ENCODE data around the gene TMEM178B. TPM values are rescaled to one million over a fixed set of nuclear protein-coding genes. Genes with fewer than 3 reads are reported as not detected.

The TMEM178B gene
- total RNA-seq, 2 experiments from 2014 or later = 0.05 TPM

GRCh38 chr7:141244435-141244834 is 170.6 kb downstream of the TMEM178B start:
- intact Hi-C loops (cut with micrococcal nuclease) = no loop called here
- H3K27me3 Mint-ChIP-seq (ENCODE audit: low read depth) = no peaks in the 10 kb centered on the region
- H3K4me1 Mint-ChIP-seq (ENCODE audit: low read depth) = no peaks in the 10 kb centered on the region
- H3K27ac Mint-ChIP-seq = no peak overlapping the region
- no peaks in the 10 kb centered on the region for H3K36me3 Mint-ChIP-seq (ENCODE audit: low read depth)
- H3K4me3 Mint-ChIP-seq = no peak overlapping the region
- no peak for DNase-seq
- CTCF ChIA-PET = no interaction called here
- H3K9me3 Mint-ChIP-seq = peaks cover 2% of the 10 kb centered on the region

GRCh38 chr7:141246426-141246825 is 172.6 kb downstream of the TMEM178B start:
- no peak overlapping the region for H3K4me3 Mint-ChIP-seq
- CTCF ChIA-PET = no interaction called here
- H3K27ac Mint-ChIP-seq = no peak overlapping the region
- H3K4me1 Mint-ChIP-seq (ENCODE audit: low read depth) = no peaks in the 10 kb centered on the region
- no peaks in the 10 kb centered on the region for H3K36me3 Mint-ChIP-seq (ENCODE audit: low read depth)
- intact Hi-C loops (cut with micrococcal nuclease) = no loop called here
- peaks cover 4% of the 10 kb centered on the region for H3K27me3 Mint-ChIP-seq (ENCODE audit: low read depth)
- DNase-seq = no peak
- H3K9me3 Mint-ChIP-seq = peaks cover 2% of the 10 kb centered on the region

DNA sequence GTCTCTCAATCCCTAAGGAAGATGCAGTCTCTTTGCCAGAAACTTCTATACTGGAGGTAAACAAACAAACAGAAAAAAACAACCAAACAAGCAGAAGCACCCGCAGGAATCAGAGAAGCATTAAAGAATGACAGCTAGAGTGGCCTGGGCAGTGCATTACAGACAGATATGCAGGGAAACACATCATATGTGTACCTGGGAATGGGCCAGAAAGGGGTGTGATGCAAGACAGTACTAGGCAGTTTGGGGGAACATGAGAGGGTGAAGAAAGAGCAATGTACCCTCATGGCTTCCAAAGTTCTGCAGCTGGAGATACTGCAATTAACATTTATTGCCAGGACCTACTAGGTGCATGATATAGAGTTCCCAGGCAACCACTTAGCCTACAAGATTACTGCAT is 177.3 kb downstream of the TMEM178B start:
- intact Hi-C loops (cut with micrococcal nuclease) = no loop called here
- H3K36me3 Mint-ChIP-seq (ENCODE audit: low read depth) = no peaks in the 10 kb centered on the region
- H3K4me3 Mint-ChIP-seq = no peak overlapping the region
- H3K27me3 Mint-ChIP-seq (ENCODE audit: low read depth) = peaks cover 4% of the 10 kb centered on the region
- peaks cover 2% of the 10 kb centered on the region for H3K9me3 Mint-ChIP-seq
- DNase-seq = no peak
- CTCF ChIA-PET = no interaction called here
- H3K27ac Mint-ChIP-seq = no peak overlapping the region
- H3K4me1 Mint-ChIP-seq (ENCODE audit: low read depth) = no peaks in the 10 kb centered on the region

GRCh38 chr7:141251957-141252356 is 178.1 kb downstream of the TMEM178B start:
- no peak overlapping the region for H3K27ac Mint-ChIP-seq

GRCh38 chr7:141257597-141257996 is 183.7 kb downstream of the TMEM178B start:
- CTCF ChIA-PET = no interaction called here
- Mint-ChIP-seq H3K9me3 (peaks cover 14% of the 10 kb centered on the region), H3K36me3 (ENCODE audit: low read depth) (no peaks in the 10 kb centered on the region), H3K27ac (no peak overlapping the region), H3K4me3 (no peak overlapping the region), H3K27me3 (ENCODE audit: low read depth) (no peaks in the 10 kb centered on the region), H3K4me1 (ENCODE audit: low read depth) (no peaks in the 10 kb centered on the region)
- no peak for DNase-seq
- intact Hi-C loops (cut with micrococcal nuclease) = no loop called here

More at GRCh38 chr7:141251957-141252356, 178.1 kb downstream of the TMEM178B start:
- CTCF ChIA-PET = no interaction called here
- H3K27me3 Mint-ChIP-seq (ENCODE audit: low read depth) = peaks cover 4% of the 10 kb centered on the region
- H3K36me3 Mint-ChIP-seq (ENCODE audit: low read depth) = no peaks in the 10 kb centered on the region
- H3K4me1 Mint-ChIP-seq (ENCODE audit: low read depth) = no peaks in the 10 kb centered on the region
- intact Hi-C loops (cut with micrococcal nuclease) = no loop called here
- H3K4me3 Mint-ChIP-seq = no peak overlapping the region
- H3K9me3 Mint-ChIP-seq = peaks cover 2% of the 10 kb centered on the region
- no peak for DNase-seq

DNA sequence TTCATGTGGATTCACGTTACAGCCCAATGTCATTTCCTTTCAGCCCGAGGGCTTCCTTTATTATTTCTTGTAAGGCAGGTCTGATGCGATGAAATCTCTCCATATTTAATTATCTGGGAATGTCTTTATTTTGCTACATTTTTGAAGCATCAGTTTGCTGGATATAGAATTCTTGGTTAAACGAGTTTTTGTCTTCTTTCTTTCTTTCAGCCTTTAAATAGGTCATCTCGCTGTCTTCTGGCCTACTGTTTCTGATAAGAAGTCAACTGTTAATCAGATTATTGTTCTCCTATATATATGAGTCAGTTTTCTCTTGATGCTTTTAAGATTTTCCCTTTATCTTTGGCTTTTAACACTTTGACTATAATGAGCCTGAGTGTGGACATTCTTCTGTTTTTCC is 184.7 kb downstream of the TMEM178B start:
- peaks cover 4% of the 10 kb centered on the region for H3K4me1 Mint-ChIP-seq (ENCODE audit: low read depth)
- peaks cover 5% of the 10 kb centered on the region for H3K27me3 Mint-ChIP-seq (ENCODE audit: low read depth)
- CTCF ChIA-PET = no interaction called here
- intact Hi-C loops (cut with micrococcal nuclease) = no loop called here
- H3K27ac Mint-ChIP-seq = no peak overlapping the region
- no peak for DNase-seq
- no peak overlapping the region for H3K4me3 Mint-ChIP-seq
- H3K9me3 Mint-ChIP-seq = peaks cover 14% of the 10 kb centered on the region
- no peaks in the 10 kb centered on the region for H3K36me3 Mint-ChIP-seq (ENCODE audit: low read depth)

DNA sequence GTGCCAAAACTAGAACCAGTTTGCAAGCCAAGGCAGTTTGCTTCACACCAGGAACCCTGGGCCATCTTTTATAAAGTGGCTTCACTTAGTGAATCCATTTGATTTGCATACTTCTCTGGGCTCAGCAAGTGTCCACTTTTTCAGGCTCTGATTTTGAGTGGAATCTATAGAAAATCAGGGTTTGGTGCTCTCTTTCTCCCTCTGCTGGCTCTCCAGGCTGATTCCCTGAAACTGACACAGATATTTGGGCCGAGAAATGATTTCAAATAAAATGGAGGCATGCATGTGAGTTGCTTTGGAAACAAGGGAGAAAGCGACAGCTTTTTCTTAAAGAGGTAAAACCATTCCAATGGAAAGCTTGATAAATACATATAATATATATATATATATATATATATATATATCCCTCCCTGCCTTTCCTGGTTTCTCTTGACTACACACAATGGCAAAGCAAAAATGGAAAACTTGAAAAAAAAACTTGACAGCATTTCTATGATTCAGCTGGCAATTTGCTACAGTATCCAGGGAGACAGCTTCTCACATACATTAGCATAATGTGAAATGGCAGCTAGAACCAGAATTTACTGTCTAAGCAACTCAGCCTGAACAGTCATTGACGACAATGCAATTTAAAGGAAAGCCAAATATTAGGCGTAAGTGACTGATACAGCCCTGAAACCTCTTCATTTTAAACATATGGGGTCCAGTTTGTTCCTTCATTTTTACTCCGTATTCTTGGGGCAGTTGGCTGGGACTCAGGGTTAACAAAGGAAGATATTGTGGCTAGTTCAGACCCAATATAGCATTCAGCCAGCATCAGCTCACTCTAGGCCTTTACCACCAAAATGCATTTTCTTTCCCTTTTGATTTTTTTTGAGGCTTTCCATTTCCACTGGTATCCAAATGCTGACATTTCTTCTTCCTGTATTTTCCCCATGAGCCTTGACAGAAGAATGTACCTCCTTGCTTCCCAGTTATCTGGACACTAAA is 188.5 kb downstream of the TMEM178B start:
- Mint-ChIP-seq H3K4me1 (ENCODE audit: low read depth) (peaks cover 4% of the 10 kb centered on the region), H3K36me3 (ENCODE audit: low read depth) (no peaks in the 10 kb centered on the region), H3K4me3 (no peak overlapping the region), H3K27me3 (ENCODE audit: low read depth) (peaks cover 5% of the 10 kb centered on the region), H3K9me3 (peaks cover 14% of the 10 kb centered on the region), H3K27ac (no peak overlapping the region)
- DNase-seq = no peak
- intact Hi-C loops (cut with micrococcal nuclease) = no loop called here
- CTCF ChIA-PET = interaction anchor here (0.6 to 0.8 kb wide), 4 partner anchors 13 to 271 kb away, joined by 3 to 7 read pairs (median 3); no protein-coding TSS in a partner anchor

- intact Hi-C loops (cut with micrococcal nuclease) = no loop called here
- H3K4me1 Mint-ChIP-seq (ENCODE audit: low read depth) = peaks cover 4% of the 10 kb centered on the region
- CTCF ChIA-PET = no interaction called here
- no peak overlapping the region for H3K27ac Mint-ChIP-seq
- H3K27me3 Mint-ChIP-seq (ENCODE audit: low read depth) = peaks cover 5% of the 10 kb centered on the region
- H3K9me3 Mint-ChIP-seq = peaks cover 13% of the 10 kb centered on the region
- H3K4me3 Mint-ChIP-seq = no peak overlapping the region
- DNase-seq = peak; percentile 12
- no peaks in the 10 kb centered on the region for H3K36me3 Mint-ChIP-seq (ENCODE audit: low read depth)
These were observed 189.6 kb downstream of the TMEM178B start for GRCh38 chr7:141263508-141263907.

DNA sequence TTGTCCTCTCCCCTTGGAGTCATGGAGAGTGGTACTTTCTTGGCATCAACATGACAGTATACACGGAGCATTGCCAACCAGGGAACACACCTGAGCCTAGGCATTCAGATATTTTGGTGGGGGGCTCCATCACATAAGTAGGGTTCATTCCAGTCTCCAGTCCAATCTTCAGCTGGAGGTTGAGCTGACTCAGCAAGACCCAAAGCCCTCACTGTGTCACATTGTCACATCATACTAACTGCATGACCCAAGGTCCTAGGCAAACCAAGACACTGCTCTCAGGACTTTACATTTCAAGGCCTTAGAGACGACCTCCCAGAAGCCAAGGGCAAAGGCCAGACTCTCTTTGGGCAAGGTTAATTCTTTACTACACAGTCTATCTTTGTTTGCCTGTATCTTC is 190.1 kb downstream of the TMEM178B start:
- H3K27ac Mint-ChIP-seq = no peak overlapping the region
- DNase-seq = no peak
- no peaks in the 10 kb centered on the region for H3K36me3 Mint-ChIP-seq (ENCODE audit: low read depth)
- peaks cover 4% of the 10 kb centered on the region for H3K4me1 Mint-ChIP-seq (ENCODE audit: low read depth)
- CTCF ChIA-PET = no interaction called here
- intact Hi-C loops (cut with micrococcal nuclease) = no loop called here
- peaks cover 5% of the 10 kb centered on the region for H3K27me3 Mint-ChIP-seq (ENCODE audit: low read depth)
- no peak overlapping the region for H3K4me3 Mint-ChIP-seq
- H3K9me3 Mint-ChIP-seq = peaks cover 8% of the 10 kb centered on the region

DNA sequence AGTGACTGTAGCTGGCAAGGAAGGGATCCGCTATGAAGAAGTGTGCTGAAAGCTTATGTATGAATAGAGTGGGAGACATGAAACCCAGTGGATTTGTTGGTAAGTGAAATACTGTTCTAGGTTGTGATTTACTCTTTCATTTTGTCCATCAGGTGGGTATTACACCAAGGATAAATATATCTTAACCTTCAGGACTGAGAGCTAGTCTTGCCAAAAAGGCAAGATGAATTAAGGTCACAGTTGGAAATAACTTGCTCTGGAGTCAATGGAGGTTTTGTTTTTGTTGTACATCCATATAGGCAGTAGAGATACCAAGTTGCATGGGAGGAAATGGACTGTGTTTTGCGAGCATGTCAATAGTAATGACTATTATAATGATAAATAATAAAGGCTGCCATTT is 190.6 kb downstream of the TMEM178B start:
- Mint-ChIP-seq H3K4me3 (no peak overlapping the region), H3K4me1 (ENCODE audit: low read depth) (peaks cover 4% of the 10 kb centered on the region), H3K27ac (no peak overlapping the region), H3K36me3 (ENCODE audit: low read depth) (no peaks in the 10 kb centered on the region), H3K27me3 (ENCODE audit: low read depth) (peaks cover 5% of the 10 kb centered on the region), H3K9me3 (peaks cover 5% of the 10 kb centered on the region)
- intact Hi-C loops (cut with micrococcal nuclease) = no loop called here
- DNase-seq = no peak
- CTCF ChIA-PET = no interaction called here

GRCh38 chr7:141265668-141266067 is 191.8 kb downstream of the TMEM178B start:
- H3K27me3 Mint-ChIP-seq (ENCODE audit: low read depth) = peaks cover 5% of the 10 kb centered on the region
- H3K9me3 Mint-ChIP-seq = no peaks in the 10 kb centered on the region
- intact Hi-C loops (cut with micrococcal nuclease) = no loop called here
- H3K4me3 Mint-ChIP-seq = no peak overlapping the region
- H3K27ac Mint-ChIP-seq = no peak overlapping the region
- CTCF ChIA-PET = no interaction called here
- peaks cover 4% of the 10 kb centered on the region for H3K4me1 Mint-ChIP-seq (ENCODE audit: low read depth)
- DNase-seq = no peak
- H3K36me3 Mint-ChIP-seq (ENCODE audit: low read depth) = no peaks in the 10 kb centered on the region

- H3K27ac Mint-ChIP-seq = no peak overlapping the region
These were observed 194.8 kb downstream of the TMEM178B start for GRCh38 chr7:141268614-141269013.

DNA sequence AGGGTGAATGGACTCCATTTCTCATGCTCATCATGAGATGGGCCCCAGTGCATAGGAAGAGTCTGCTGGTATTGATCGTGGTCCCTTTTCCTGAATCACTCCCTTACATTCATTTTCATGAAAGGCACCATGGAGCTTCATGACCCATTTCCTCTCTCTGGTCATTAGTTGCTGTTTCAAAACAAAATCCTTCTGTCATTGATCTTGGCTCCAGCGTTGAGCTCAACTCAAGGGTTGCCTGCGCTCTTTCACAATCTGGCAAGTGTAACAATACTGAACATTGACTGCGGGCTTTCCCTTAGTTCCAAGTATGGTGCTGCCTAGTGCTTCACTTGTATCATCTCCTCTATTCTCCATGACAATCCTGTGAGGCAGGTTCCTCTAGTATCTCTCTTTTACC is 197.6 kb downstream of the TMEM178B start:
- no peak overlapping the region for H3K4me3 Mint-ChIP-seq
- H3K27ac Mint-ChIP-seq = no peak overlapping the region
- H3K9me3 Mint-ChIP-seq = no peaks in the 10 kb centered on the region
- no peaks in the 10 kb centered on the region for H3K27me3 Mint-ChIP-seq (ENCODE audit: low read depth)
- no peaks in the 10 kb centered on the region for H3K4me1 Mint-ChIP-seq (ENCODE audit: low read depth)
- H3K36me3 Mint-ChIP-seq (ENCODE audit: low read depth) = no peaks in the 10 kb centered on the region
- intact Hi-C loops (cut with micrococcal nuclease) = no loop called here
- DNase-seq = no peak
- CTCF ChIA-PET = interaction anchor here (0.6 kb wide), 1 partner anchor 64 kb away, joined by 3 read pairs; no protein-coding TSS in a partner anchor

More at GRCh38 chr7:141268614-141269013, 194.8 kb downstream of the TMEM178B start:
- intact Hi-C loops (cut with micrococcal nuclease) = no loop called here
- Mint-ChIP-seq H3K9me3 (no peaks in the 10 kb centered on the region), H3K27me3 (ENCODE audit: low read depth) (no peaks in the 10 kb centered on the region), H3K4me3 (no peak overlapping the region), H3K36me3 (ENCODE audit: low read depth) (no peaks in the 10 kb centered on the region), H3K4me1 (ENCODE audit: low read depth) (no peaks in the 10 kb centered on the region)
- CTCF ChIA-PET = no interaction called here
- no peak for DNase-seq

All from activated naive CD4-positive, alpha-beta T cell treated with anti-CD3 and anti-CD28 coated beads for 36 hours (primary cell).